K562 (cell line): ENCODE results near the gene YWHAB. TPM values are rescaled to one million over a fixed set of nuclear protein-coding genes. Genes with fewer than 3 reads are reported as not detected.

Experiments
- ATAC-seq: fragments of 200-7000 bp; cut with Tn5 transposase; 3 replicates; pipeline ENCODE4 v1.9.1; 2020; ENCODE audit warnings: moderate library complexity
- BruUV-seq: library from RNA; stranded (reverse); fragments of 400-500 nt; replicated peaks from 2 replicates; lab custom pipeline; 2021; lab: Mats Ljungman, UMichigan
- CTCF ChIA-PET: fragments of 300-600 bp; formaldehyde crosslinking; extraction: SDS; loops from one replicate; lab custom pipeline; 2021; ENCODE audit warnings: low intra/inter-chr PET ratio; lab: Yijun Ruan, JAX
- POLR2A ChIA-PET: fragments of 300-600, 350-650 bp; sonication (Branson Sonifier 250); formaldehyde crosslinking; extraction: SDS; loops from one replicate; lab custom pipeline; 2021; ENCODE audit warnings: antibody characterized with exemption, inconsistent platforms; lab: Yijun Ruan, JAX
- DNase-seq, 4 experiments: peaks; one replicate each; pipeline versions ENCODE4 v3.0.0 to v3.0.0-alpha.2; 2011 to 2018; ENCODE audit warnings: low spot score in 3 of 4, mixed read lengths in 3 of 4; ENCODE audit errors: extremely low read depth in 1 of 4
- FAIRE-seq: peaks from 2 replicates; lab custom pipeline; 2011; peaks lifted over from hg19 to GRCh38; lab: Jason Lieb, UNC
- H2AFZ ChIP-seq: 2 replicates; pipeline ENCODE4 v1.6.0; 2011; ENCODE audit warnings: low read depth, low read length, control low read depth, inconsistent platforms
- H3K27ac ChIP-seq: fragments of 200-600 bp; 3 replicates; pipeline ENCODE4 v1.8.0; 2011; ENCODE audit warnings: low read depth, mild to moderate bottlenecking, control low read depth, inconsistent platforms, low read length, moderate library complexity, mixed read lengths; ENCODE audit errors: extremely low read depth
- H3K27me3 ChIP-seq, 2 experiments: fragments of 300-600 bp in 1 of 2; 2 replicates in 1 of 2; 3 replicates in 1 of 2; pipeline versions ENCODE4 v1.6.0 to v1.8.0; 2011; ENCODE audit warnings: inconsistent platforms in 2 of 2, low read length in 2 of 2, mild to moderate bottlenecking in 1 of 2, mixed read lengths in 1 of 2, moderate library complexity in 1 of 2; ENCODE audit not compliant: control insufficient read depth in 2 of 2, insufficient read depth in 2 of 2
- H3K36me3 ChIP-seq: fragments of 300-600 bp; 3 replicates; pipeline ENCODE4 v1.8.0; 2011; ENCODE audit warnings: mild to moderate bottlenecking, low read length, inconsistent platforms; ENCODE audit not compliant: control insufficient read depth, insufficient read depth
- H3K4me1 ChIP-seq, 2 experiments: fragments of 200-600 bp in 1 of 2; replicated peaks in 1 of 2; 2 replicates in 1 of 2; 3 replicates in 1 of 2; pipeline versions ENCODE4 v1.5.1 to v1.8.0; 2011; ENCODE audit warnings: inconsistent platforms in 2 of 2, low read length in 2 of 2, mild to moderate bottlenecking in 1 of 2, mixed read lengths in 1 of 2, moderate library complexity in 1 of 2; ENCODE audit not compliant: control insufficient read depth in 2 of 2, insufficient read depth in 2 of 2
- H3K4me2 ChIP-seq: 2 replicates; pipeline ENCODE4 v1.6.1; 2011; ENCODE audit warnings: low read length, control low read depth, inconsistent platforms, mixed read lengths; ENCODE audit not compliant: insufficient read depth
- H3K4me3 ChIP-seq: fragments of 200-600 bp; sonication (generic), shearing (Covaris generic); 2 replicates; pipeline ENCODE4 v1.5.1; 2016; ENCODE audit warnings: control low read depth, inconsistent platforms
- H3K79me2 ChIP-seq: fragments of 200-600 bp; 3 replicates; pipeline ENCODE4 v1.8.0; 2011; ENCODE audit warnings: low read length, inconsistent platforms; ENCODE audit not compliant: control insufficient read depth, insufficient read depth
- H3K9ac ChIP-seq, 2 experiments: 2 replicates each; pipeline versions ENCODE4 v1.6.0 to v1.6.1; 2011; ENCODE audit warnings: low read depth in 2 of 2, low read length in 2 of 2, control low read depth in 1 of 2, inconsistent platforms in 1 of 2, mild to moderate bottlenecking in 1 of 2, mixed read lengths in 1 of 2; ENCODE audit not compliant: insufficient read depth in 1 of 2
- H3K9me1 ChIP-seq: one replicate; pipeline ENCODE4 v1.6.0; 2011; ENCODE audit warnings: inconsistent platforms, mild to moderate bottlenecking, low read length, moderate library complexity; ENCODE audit not compliant: control insufficient read depth, insufficient read depth
- H3K9me3 ChIP-seq: replicated peaks from 2 replicates; pipeline ENCODE4 v1.5.1; 2011; ENCODE audit warnings: low read depth, low read length, inconsistent platforms; ENCODE audit not compliant: control insufficient read depth, insufficient read depth
- H4K20me1 ChIP-seq: replicated peaks from 2 replicates; pipeline ENCODE4 v1.6.1; 2011; ENCODE audit warnings: low read length, inconsistent platforms, mixed read lengths; ENCODE audit not compliant: control insufficient read depth, insufficient read depth
- CAMTA2 ChIP-seq: fragments of 250-450 bp; sonication (Bioruptor Pico); conservative IDR thresholded peaks from 2 replicates; pipeline ENCODE4 v1.5.1; 2022
- SMAD1 ChIP-seq: fragments of 150-350 bp; IDR thresholded peaks from 2 replicates; pipeline ENCODE4 v1.6.1; 2014; ENCODE audit warnings: low read length, low read depth; ENCODE audit not compliant: partially characterized antibody
- SMARCC2 ChIP-seq: fragments of 450-650 bp; IDR thresholded peaks from 2 replicates; pipeline ENCODE4 v1.6.1; 2017; ENCODE audit warnings: antibody characterized with exemption, moderate library complexity, mild to moderate bottlenecking, low read depth
- TRIM28 ChIP-seq: fragments of 450-650 bp; IDR thresholded peaks from 2 replicates; pipeline ENCODE4 v1.6.1; 2017
- U2AF2 ChIP-seq: fragments of 200-400 bp; formaldehyde crosslinking; optimal IDR thresholded peaks from 2 replicates; pipeline ENCODE3; 2017; ENCODE audit warnings: low read depth, mild to moderate bottlenecking, low read length
- ZBTB34 ChIP-seq: fragments of 250-450 bp; sonication (Bioruptor Pico); IDR thresholded peaks from 2 replicates; pipeline ENCODE4 v1.8.0; 2021; ENCODE audit warnings: mild to moderate bottlenecking, moderate library complexity
- ZNF407 ChIP-seq: fragments of 450-650 bp; IDR thresholded peaks from 2 replicates; pipeline ENCODE4 v1.6.1; 2016; ENCODE audit warnings: low read depth
- WGBS: fragments of 100-300 bp; shearing (Covaris generic); methylation state at CpG from one replicate; pipeline ENCODE4 v1.1.6; 2016; ENCODE audit warnings: low coverage, mixed read lengths; ENCODE audit not compliant: insufficient coverage; ENCODE audit errors: missing lambda C conversion rate; 5-methylcytosine and 5-hydroxymethylcytosine counted together
- in situ Hi-C: fragments of 300-500 bp; cut with MboI; formaldehyde crosslinking; loops from 4 replicates; pipeline ENCODE4 v1.15.0; 2018; ENCODE audit warnings: inconsistent platforms, mixed read lengths
- intact Hi-C: fragments of 100-400 bp; cut with micrococcal nuclease; formaldehyde crosslinking; loops from 2 replicates; pipeline ENCODE4 v1.14.2; 2022
- polyA plus RNA-seq, 8 experiments: library from polyadenylated mRNA; depleted of rRNA in 4 of 8; stranded (reverse) in 5 of 8; unstranded in 3 of 8; fragments of >200 nt; fragmentation: Nextera tagmentation in 2 of 8; fragmentation: Illumina TruSeq in 1 of 8; extraction: Ambion mirVana in 2 of 8; extraction: Trizol in 1 of 8; gene quantifications; 2 replicates each; pipeline versions ENCODE4 v1.2.1 to v1.2.3, GENCODE V29; 2011 to 2014; ENCODE audit warnings: inconsistent platforms in 1 of 8, missing spikeins in 1 of 8
- total RNA-seq, 7 experiments: library from RNA; depleted of rRNA in 6 of 7; stranded (reverse); fragments of >200 nt in 6 of 7; fragmentation: Illumina TruSeq in 2 of 7; extraction: Trizol in 2 of 7; gene quantifications; 2 replicates each; pipeline versions ENCODE4 v1.2.1 to v1.2.3, GENCODE V29; 2011 to 2021; ENCODE audit warnings: low replicate concordance in 1 of 7
- TF ChIP-seq, protein P1 (sequence below): sonication (generic); formaldehyde crosslinking; IDR thresholded peaks from 2 replicates; pipeline ENCODE4 v1.8.1; 2023; ENCODE audit warnings: missing genetic modification reagents, mild to moderate bottlenecking, borderline replicate concordance

Gene YWHAB
- total and polyA plus RNA-seq, 9 of the 15 experiments (the other 6 are each of a cell fraction or from before 2014, with no cell fraction given) = 60.6 to 185 (median 96.1) TPM

- ATAC-seq = no peak
- BruUV-seq = no TSS peak
- no peak for TF ChIP-seq ZBTB34 (CRISPR knock-in tag)
- TF ChIP-seq ZNF407 = no peak
- TF ChIP-seq TRIM28 = no peak
- TF ChIP-seq SMARCC2 = no peak
- TF ChIP-seq, protein P1, sequence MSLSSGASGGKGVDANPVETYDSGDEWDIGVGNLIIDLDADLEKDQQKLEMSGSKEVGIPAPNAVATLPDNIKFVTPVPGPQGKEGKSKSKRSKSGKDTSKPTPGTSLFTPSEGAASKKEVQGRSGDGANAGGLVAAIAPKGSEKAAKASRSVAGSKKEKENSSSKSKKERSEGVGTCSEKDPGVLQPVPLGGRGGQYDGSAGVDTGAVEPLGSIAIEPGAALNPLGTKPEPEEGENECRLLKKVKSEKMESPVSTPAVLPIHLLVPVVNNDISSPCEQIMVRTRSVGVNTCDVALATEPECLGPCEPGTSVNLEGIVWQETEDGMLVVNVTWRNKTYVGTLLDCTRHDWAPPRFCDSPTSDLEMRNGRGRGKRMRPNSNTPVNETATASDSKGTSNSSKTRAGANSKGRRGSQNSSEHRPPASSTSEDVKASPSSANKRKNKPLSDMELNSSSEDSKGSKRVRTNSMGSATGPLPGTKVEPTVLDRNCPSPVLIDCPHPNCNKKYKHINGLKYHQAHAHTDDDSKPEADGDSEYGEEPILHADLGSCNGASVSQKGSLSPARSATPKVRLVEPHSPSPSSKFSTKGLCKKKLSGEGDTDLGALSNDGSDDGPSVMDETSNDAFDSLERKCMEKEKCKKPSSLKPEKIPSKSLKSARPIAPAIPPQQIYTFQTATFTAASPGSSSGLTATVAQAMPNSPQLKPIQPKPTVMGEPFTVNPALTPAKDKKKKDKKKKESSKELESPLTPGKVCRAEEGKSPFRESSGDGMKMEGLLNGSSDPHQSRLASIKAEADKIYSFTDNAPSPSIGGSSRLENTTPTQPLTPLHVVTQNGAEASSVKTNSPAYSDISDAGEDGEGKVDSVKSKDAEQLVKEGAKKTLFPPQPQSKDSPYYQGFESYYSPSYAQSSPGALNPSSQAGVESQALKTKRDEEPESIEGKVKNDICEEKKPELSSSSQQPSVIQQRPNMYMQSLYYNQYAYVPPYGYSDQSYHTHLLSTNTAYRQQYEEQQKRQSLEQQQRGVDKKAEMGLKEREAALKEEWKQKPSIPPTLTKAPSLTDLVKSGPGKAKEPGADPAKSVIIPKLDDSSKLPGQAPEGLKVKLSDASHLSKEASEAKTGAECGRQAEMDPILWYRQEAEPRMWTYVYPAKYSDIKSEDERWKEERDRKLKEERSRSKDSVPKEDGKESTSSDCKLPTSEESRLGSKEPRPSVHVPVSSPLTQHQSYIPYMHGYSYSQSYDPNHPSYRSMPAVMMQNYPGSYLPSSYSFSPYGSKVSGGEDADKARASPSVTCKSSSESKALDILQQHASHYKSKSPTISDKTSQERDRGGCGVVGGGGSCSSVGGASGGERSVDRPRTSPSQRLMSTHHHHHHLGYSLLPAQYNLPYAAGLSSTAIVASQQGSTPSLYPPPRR (CRISPR knock-in tag) = no peak
- no peak for TF ChIP-seq CAMTA2
- no peak for TF ChIP-seq SMAD1
- TF ChIP-seq U2AF2 = no peak
Observed at GRCh38 chr20:44841955-44842354, 43.5 kb upstream of the YWHAB start.

More at GRCh38 chr20:44841955-44842354, 43.5 kb upstream of the YWHAB start:
- peaks cover 30 to 54% of the 10 kb centered on the region in 2 experiments; a peak in 4 of 5 replicates for H3K27me3 ChIP-seq
- in situ Hi-C loops = no loop called here
- H3K4me2 ChIP-seq = no peak overlapping the region
- H3K79me2 ChIP-seq = no peaks in the 10 kb centered on the region
- H4K20me1 ChIP-seq = no peaks in the 10 kb centered on the region
- DNase-seq = no peak
- intact Hi-C loops = no loop called here
- no peak overlapping the region for H3K9ac ChIP-seq
- no peaks in the 10 kb centered on the region for H3K9me1 ChIP-seq
- H3K36me3 ChIP-seq = no peaks in the 10 kb centered on the region
- no peak for FAIRE-seq
- 1% methylated on average over 6 of the region's 6 CpGs for WGBS
- H3K9me3 ChIP-seq = no peaks in the 10 kb centered on the region
- no peak overlapping the region for H3K4me3 ChIP-seq
- ChIA-PET POLR2A (no interaction called here), CTCF (no interaction called here)
- H3K27ac ChIP-seq = no peak overlapping the region
- H2AFZ ChIP-seq = no peak overlapping the region
- no peaks in the 10 kb centered on the region for H3K4me1 ChIP-seq
